NCI-H1105 (cell line): ENCODE measurements around the gene SIRPA.

Experiments
- DNase-seq: peaks from one replicate; lab custom pipeline; 2025; lab: John Stamatoyannopoulos, UW

Gene SIRPA

GRCh38 chr20:1934156-1934555 is 38.9 kb downstream of the SIRPA start:
- no peak for DNase-seq

- DNase-seq: no peak
These were observed 39.7 kb downstream of the SIRPA start for GRCh38 chr20:1934721-1935573.

GRCh38 chr20:1935696-1936366 is 40.6 kb downstream of the SIRPA start:
- DNase-seq: peak; percentile 24

GRCh38 chr20:1937316-1937976 is 42.2 kb downstream of the SIRPA start:
- no peak for DNase-seq

GRCh38 chr20:1938464-1939269 is 43.5 kb downstream of the SIRPA start:
- no peak for DNase-seq

- no peak for DNase-seq
These were observed 44.0 kb downstream of the SIRPA start for GRCh38 chr20:1939270-1939595.

- DNase-seq: no peak
These were observed 45.4 kb downstream of the SIRPA start for GRCh38 chr20:1940581-1940980.

- no peak for DNase-seq
These were observed 46.0 kb downstream of the SIRPA start for GRCh38 chr20:1941226-1941625.

GRCh38 chr20:1942061-1942460 is 46.9 kb downstream of the SIRPA start:
- DNase-seq: no peak

GRCh38 chr20:1942486-1943274 is 47.5 kb downstream of the SIRPA start:
- DNase-seq: no peak

GRCh38 chr20:1943275-1944002 is 48.2 kb downstream of the SIRPA start:
- no peak for DNase-seq

GRCh38 chr20:1944345-1945091 is 49.3 kb downstream of the SIRPA start:
- no peak for DNase-seq

- DNase-seq: no peak
These were observed 50.0 kb downstream of the SIRPA start for GRCh38 chr20:1945134-1945618.

- no peak for DNase-seq
These were observed 50.5 kb downstream of the SIRPA start for GRCh38 chr20:1945660-1946059.

GRCh38 chr20:1946442-1946761 is 51.2 kb downstream of the SIRPA start:
- no peak for DNase-seq

GRCh38 chr20:1946762-1947534 is 51.7 kb downstream of the SIRPA start:
- no peak for DNase-seq

GRCh38 chr20:1947535-1947846 is 52.3 kb downstream of the SIRPA start:
- DNase-seq: no peak

- DNase-seq: no peak
These were observed 54.3 kb downstream of the SIRPA start for GRCh38 chr20:1949347-1950100.

GRCh38 chr20:1950836-1951235 is 55.6 kb downstream of the SIRPA start:
- no peak for DNase-seq
